HG02623 (cell line): ENCODE data around the gene CCDC194.

Experiments used
- ATAC-seq: cut with Tn5 transposase; IDR thresholded peaks from one replicate; pipeline ENCODE4 v1.9.1; 2021; ENCODE audit warnings: moderate library complexity; ENCODE audit not compliant: unreplicated experiment

The CCDC194 gene

GRCh38 chr19:17393914-17394313 lies at the start of gene CCDC194:
Gene CCDC194, minus strand, starts transcription at chr19:17394196. Its CDS starts 38 bp downstream, at chr19:17394158.
- ATAC-seq = no peak

GRCh38 chr19:17441241-17442021 lies 47.4 kb upstream of the CCDC194 start:
- ATAC-seq = no peak

GRCh38 chr19:17436874-17437267 lies 42.9 kb upstream of the CCDC194 start:
- ATAC-seq = no peak

- ATAC-seq = no peak
These were observed 42.3 kb upstream of the CCDC194 start for GRCh38 chr19:17436094-17436873.

GRCh38 chr19:17435218-17435617 lies 41.2 kb upstream of the CCDC194 start:
- no peak for ATAC-seq

GRCh38 chr19:17431417-17431816 lies 37.4 kb upstream of the CCDC194 start:
- no peak for ATAC-seq

- no peak for ATAC-seq
These were observed 35.7 kb upstream of the CCDC194 start for GRCh38 chr19:17429641-17430113.

GRCh38 chr19:17424743-17425365 lies 30.9 kb upstream of the CCDC194 start:
- no peak for ATAC-seq

- no peak for ATAC-seq
These were observed 29.6 kb upstream of the CCDC194 start for GRCh38 chr19:17423429-17424208.

GRCh38 chr19:17421942-17422341 lies 27.9 kb upstream of the CCDC194 start:
- no peak for ATAC-seq

GRCh38 chr19:17420475-17420924 lies 26.5 kb upstream of the CCDC194 start:
- no peak for ATAC-seq

- ATAC-seq = peak; percentile 76
These were observed 25.9 kb upstream of the CCDC194 start, which contains the start of gene MVB12A for GRCh38 chr19:17419621-17420474. Gene MVB12A, plus strand, starts transcription at chr19:17420047. Its CDS starts 89 bp downstream, at chr19:17420136.

GRCh38 chr19:17419154-17419620 lies 25.2 kb upstream of the CCDC194 start:
- no peak for ATAC-seq

GRCh38 chr19:17418710-17419109 lies 24.7 kb upstream of the CCDC194 start:
- no peak for ATAC-seq

GRCh38 chr19:17415121-17415520 lies 21.1 kb upstream of the CCDC194 start:
- ATAC-seq = no peak

GRCh38 chr19:17414097-17414496 lies 20.1 kb upstream of the CCDC194 start:
- no peak for ATAC-seq

- no peak for ATAC-seq
These were observed 17.8 kb upstream of the CCDC194 start for GRCh38 chr19:17411801-17412200.

- ATAC-seq = no peak
These were observed 16.0 kb upstream of the CCDC194 start for GRCh38 chr19:17409990-17410389.

- ATAC-seq = no peak
These were observed 12.8 kb upstream of the CCDC194 start for GRCh38 chr19:17406887-17407196.
